Uterus (tissue), 4 donors: ENCODE data around the gene TSPAN13. TPM values are rescaled to one million over a fixed set of nuclear protein-coding genes. Genes with fewer than 3 reads are reported as not detected.
"Not testable (repeated sequence)": the region's sequence is repeated elsewhere in the genome, so short reads cannot be mapped to it uniquely, and the experiment has no call there.

Experiments used
- DNase-seq, 2 donors: peaks; one replicate each; pipeline ENCODE4 v3.0.0-alpha.2; 2019 to 2020
- H3K27ac ChIP-seq, 2 donors: fragments of 200-600 bp; sonication (generic); 1 replicate in 1 of 2; 2 replicates in 1 of 2; pipeline ENCODE4 v1.5.1; 2016 to 2018
- H3K27me3 ChIP-seq, 2 donors: fragments of 200-600 bp; sonication (generic); one replicate each; pipeline ENCODE4 v1.5.1; 2018 to 2019; ENCODE audit warnings: control low read depth in 1 of 2
- H3K36me3 ChIP-seq, 2 donors: fragments of 200-600 bp; sonication (generic); one replicate each; pipeline ENCODE4 v1.5.1; 2019; ENCODE audit warnings: control low read depth in 1 of 2
- H3K4me1 ChIP-seq, 2 donors: fragments of 200-600 bp; sonication (generic); one replicate each; pipeline ENCODE4 v1.5.1; 2018 to 2019; ENCODE audit warnings: control low read depth in 1 of 2
- H3K4me3 ChIP-seq, 2 donors: fragments of 200-600 bp; sonication (generic); 1 replicate in 1 of 2; 2 replicates in 1 of 2; pipeline ENCODE4 v1.5.1; 2018 to 2019; ENCODE audit warnings: mild to moderate bottlenecking in 1 of 2
- H3K9me3 ChIP-seq, 2 donors: fragments of 200-600 bp; sonication (generic); one replicate each; pipeline ENCODE4 v1.5.1; 2019; ENCODE audit warnings: control low read depth in 1 of 2
- POLR2A ChIP-seq, 2 donors: fragments of 450-650 bp; IDR thresholded peaks; one replicate each; pipeline ENCODE4 v1.6.1; 2016; ENCODE audit warnings: antibody characterized with exemption in 2 of 2, mild to moderate bottlenecking in 1 of 2, moderate library complexity in 1 of 2
- intact Hi-C: fragments of 100-400 bp; cut with DNase I; formaldehyde crosslinking; loops from one replicate; pipeline ENCODE4 v1.15.1; 2023; ENCODE audit warnings: low total_unique reads
- total RNA-seq, 4 donors: library from RNA; depleted of rRNA in 3 of 4; stranded (reverse); fragments of >200 nt in 3 of 4; gene quantifications; one replicate each; pipeline versions ENCODE4 v1.1.0 to v1.2.4, GENCODE V29; 2014 to 2023
- TF ChIP-seq, protein P1 (sequence below), 4 experiments: fragments of 200-600 bp in 2 of 4; fragments of 450-650 bp in 2 of 4; sonication (generic) in 2 of 4; IDR thresholded peaks; one replicate each; pipeline ENCODE4 v1.5.1; 2016 to 2019; ENCODE audit warnings: antibody characterized with exemption in 4 of 4, mild to moderate bottlenecking in 2 of 4, moderate library complexity in 1 of 4
- donor health status: DM: yes; HTN: yes; CAD: no.

TSPAN13 gene
- total RNA-seq, 4 donors from 2014 or later: 4.9 to 19.1 (median 13.2) TPM

DNA sequence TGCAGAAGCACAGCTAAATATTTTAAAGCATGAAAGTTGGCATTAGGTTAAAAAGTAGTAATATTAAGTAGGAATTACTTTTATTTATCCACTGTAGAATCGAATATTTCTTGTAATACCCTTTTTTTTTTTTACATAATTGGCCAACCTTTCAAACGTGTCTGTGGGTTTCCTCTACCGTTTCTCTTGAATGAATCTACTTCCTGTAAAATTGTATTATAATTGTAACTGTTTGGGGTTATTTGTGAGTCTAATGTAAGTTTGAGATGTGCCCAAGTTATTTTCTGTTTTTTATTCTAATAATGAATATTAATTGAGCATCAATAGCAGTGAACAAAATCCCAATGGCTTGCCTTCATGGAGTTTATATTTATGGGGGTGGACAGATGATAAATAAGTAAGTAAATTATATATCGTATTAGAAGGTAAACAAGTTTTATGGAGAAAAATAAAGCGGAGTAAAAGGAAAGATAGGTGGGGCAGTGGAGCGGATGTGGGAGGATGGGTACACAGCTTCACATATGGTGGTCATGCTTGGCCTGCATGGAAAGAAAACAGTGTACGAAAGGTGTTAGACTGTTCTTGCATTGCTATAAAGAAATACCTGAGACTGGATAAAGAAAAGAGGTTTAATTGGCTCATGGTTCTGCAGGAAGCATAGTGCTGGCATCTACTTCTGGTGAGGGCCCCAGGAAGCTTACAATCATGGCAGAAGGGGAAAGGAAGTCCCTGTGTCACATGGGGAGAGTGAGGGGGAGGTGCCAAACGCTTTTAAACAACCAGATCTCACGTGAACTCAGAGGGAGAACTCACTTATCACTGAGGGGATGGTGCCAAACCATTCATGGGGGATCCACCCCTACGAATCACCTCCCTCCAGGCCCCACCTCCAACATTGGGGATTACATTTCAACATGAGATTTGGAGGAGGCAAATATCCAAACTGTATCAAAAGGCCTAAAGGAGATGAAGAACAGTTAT lies 5.4 kb downstream of the TSPAN13 start:
- intact Hi-C loops: loop anchor here (5.0 kb wide), 1 partner anchor 1703 kb away; no protein-coding TSS in a partner anchor
- no peaks in the 10 kb centered on the region for H3K36me3 ChIP-seq

DNA sequence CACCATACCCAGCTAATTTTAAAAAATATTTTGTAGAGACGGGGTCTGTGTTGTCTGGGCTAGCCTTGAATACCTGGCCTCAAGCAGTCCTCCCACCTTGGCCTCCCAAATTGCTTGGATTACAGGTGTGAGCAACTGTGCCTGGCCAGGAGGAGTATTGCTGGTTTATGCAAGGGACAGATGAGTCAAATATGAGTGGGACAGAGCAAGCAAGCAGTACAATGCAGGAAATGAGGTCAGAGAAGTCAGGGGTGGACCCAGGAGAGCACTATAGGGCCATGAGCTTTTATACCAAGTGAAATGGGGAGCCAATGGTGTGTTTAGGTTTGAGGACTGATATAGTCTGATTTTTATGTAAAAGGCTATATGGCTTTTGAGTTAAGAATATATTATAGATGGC lies 6.3 kb downstream of the TSPAN13 start:
- no peak for DNase-seq
- intact Hi-C loops: loop anchor here (5.0 kb wide), 1 partner anchor 1702 kb away; no protein-coding TSS in a partner anchor
- TF ChIP-seq, protein P1, sequence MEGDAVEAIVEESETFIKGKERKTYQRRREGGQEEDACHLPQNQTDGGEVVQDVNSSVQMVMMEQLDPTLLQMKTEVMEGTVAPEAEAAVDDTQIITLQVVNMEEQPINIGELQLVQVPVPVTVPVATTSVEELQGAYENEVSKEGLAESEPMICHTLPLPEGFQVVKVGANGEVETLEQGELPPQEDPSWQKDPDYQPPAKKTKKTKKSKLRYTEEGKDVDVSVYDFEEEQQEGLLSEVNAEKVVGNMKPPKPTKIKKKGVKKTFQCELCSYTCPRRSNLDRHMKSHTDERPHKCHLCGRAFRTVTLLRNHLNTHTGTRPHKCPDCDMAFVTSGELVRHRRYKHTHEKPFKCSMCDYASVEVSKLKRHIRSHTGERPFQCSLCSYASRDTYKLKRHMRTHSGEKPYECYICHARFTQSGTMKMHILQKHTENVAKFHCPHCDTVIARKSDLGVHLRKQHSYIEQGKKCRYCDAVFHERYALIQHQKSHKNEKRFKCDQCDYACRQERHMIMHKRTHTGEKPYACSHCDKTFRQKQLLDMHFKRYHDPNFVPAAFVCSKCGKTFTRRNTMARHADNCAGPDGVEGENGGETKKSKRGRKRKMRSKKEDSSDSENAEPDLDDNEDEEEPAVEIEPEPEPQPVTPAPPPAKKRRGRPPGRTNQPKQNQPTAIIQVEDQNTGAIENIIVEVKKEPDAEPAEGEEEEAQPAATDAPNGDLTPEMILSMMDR (IDR thresholded peaks at IDR 0.05): no peak
- no peak for TF ChIP-seq POLR2A (IDR thresholded peaks at IDR 0.05)
- H3K4me1 ChIP-seq: no peaks in the 10 kb centered on the region
- H3K27me3 ChIP-seq: no peaks in the 10 kb centered on the region
- H3K4me3 ChIP-seq: no peak overlapping the region
- no peak overlapping the region for H3K27ac ChIP-seq
- no peaks in the 10 kb centered on the region for H3K9me3 ChIP-seq
- no peaks in the 10 kb centered on the region for H3K36me3 ChIP-seq

More for the DNA sequence above, 5.4 kb downstream of the TSPAN13 start:
- H3K27me3 ChIP-seq: no peaks in the 10 kb centered on the region
- H3K4me3 ChIP-seq: no peak overlapping the region
- no peak overlapping the region for H3K27ac ChIP-seq
- H3K4me1 ChIP-seq: no peaks in the 10 kb centered on the region
- TF ChIP-seq, protein P1 (IDR thresholded peaks at IDR 0.05): no peak
- no peak for TF ChIP-seq POLR2A (IDR thresholded peaks at IDR 0.05)
- no peak for DNase-seq
- H3K9me3 ChIP-seq: no peaks in the 10 kb centered on the region

DNA sequence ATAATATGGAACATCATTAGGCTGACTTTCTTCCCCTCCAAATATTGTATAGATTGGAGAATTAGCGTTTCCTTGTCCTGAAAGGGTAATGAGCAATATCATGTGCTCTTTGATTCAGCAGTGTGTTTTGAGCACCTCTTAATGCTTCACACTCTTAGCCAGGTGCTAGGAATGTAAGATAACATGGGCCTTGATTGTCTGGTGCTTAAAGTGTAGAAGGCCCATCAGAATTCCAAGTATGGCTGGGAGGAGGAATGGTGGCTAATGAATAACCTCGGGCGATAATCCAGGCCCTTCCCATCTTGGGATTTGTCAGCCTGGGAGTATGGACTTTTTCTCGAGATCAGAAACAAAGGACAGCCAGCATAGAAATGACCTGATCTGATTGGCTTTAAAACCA lies 8.6 kb downstream of the TSPAN13 start:
- no peaks in the 10 kb centered on the region for H3K36me3 ChIP-seq
- no peak for TF ChIP-seq POLR2A (IDR thresholded peaks at IDR 0.05)
- TF ChIP-seq, protein P1 (IDR thresholded peaks at IDR 0.05): no peak
- H3K4me1 ChIP-seq: no peaks in the 10 kb centered on the region
- intact Hi-C loops: no loop called here
- H3K27me3 ChIP-seq: no peaks in the 10 kb centered on the region
- H3K4me3 ChIP-seq: no peak overlapping the region
- no peak for DNase-seq
- H3K27ac ChIP-seq: no peak overlapping the region
- H3K9me3 ChIP-seq: no peaks in the 10 kb centered on the region

DNA sequence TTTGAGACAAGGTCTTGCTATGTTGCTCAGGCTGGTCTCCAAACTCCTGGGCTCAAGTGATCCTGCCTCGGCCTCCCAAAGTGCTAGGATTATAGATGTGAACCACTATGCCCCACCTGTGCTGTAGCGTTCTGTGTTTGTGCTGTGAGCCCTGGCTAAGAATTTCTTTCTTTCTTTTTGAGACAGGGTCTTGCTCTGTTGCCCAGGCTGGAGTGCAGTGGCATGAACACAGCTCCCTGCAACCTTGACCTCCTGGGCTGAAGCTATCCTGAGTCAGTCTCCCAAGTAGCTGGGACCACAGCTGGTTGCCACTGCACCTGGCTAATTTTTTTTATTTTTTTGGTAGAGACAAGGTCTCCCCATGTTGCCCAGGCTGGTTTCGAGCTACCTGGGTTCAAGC lies 11.4 kb downstream of the TSPAN13 start:
- Histone ChIP-seq H3K9me3 (no peaks in the 10 kb centered on the region), H3K4me3 (no peak overlapping the region), H3K36me3 (no peaks in the 10 kb centered on the region), H3K27me3 (no peaks in the 10 kb centered on the region), H3K27ac (peak overlapping the region; percentile 24 to 33), H3K4me1 (no peaks in the 10 kb centered on the region)
- intact Hi-C loops: no loop called here
- TF ChIP-seq, protein P1 (IDR thresholded peaks at IDR 0.05): no peak
- no peak for TF ChIP-seq POLR2A (IDR thresholded peaks at IDR 0.05)
- DNase-seq: no peak

DNA sequence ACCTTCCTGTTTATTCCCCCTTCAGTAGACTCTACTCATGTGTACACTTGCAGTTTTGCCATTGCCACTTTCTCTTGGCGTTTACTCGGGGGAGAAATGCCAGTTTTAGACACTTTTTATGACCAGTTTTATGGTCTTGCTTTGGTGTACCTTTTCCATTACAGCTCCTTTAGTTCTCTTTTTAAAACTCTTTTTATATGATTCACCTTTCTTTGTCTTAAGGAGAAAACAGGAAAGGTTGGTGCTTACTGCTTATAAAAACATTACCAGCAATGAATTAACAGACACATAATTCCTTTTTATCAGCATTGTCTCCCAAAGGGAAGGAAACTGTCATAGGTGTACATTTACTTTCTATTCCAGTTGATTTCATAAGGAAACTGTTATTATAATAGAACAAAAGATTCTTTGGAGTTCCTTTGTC lies 11.9 kb downstream of the TSPAN13 start:
- Histone ChIP-seq H3K9me3 (no peaks in the 10 kb centered on the region), H3K27me3 (no peaks in the 10 kb centered on the region), H3K27ac (peak overlapping the region; percentile 33 to 52), H3K4me3 (no peak overlapping the region), H3K4me1 (no peaks in the 10 kb centered on the region), H3K36me3 (no peaks in the 10 kb centered on the region)
- DNase-seq: no peak
- intact Hi-C loops: no loop called here
- TF ChIP-seq POLR2A (IDR thresholded peaks at IDR 0.05): no peak
- TF ChIP-seq, protein P1 (IDR thresholded peaks at IDR 0.05): no peak

DNA sequence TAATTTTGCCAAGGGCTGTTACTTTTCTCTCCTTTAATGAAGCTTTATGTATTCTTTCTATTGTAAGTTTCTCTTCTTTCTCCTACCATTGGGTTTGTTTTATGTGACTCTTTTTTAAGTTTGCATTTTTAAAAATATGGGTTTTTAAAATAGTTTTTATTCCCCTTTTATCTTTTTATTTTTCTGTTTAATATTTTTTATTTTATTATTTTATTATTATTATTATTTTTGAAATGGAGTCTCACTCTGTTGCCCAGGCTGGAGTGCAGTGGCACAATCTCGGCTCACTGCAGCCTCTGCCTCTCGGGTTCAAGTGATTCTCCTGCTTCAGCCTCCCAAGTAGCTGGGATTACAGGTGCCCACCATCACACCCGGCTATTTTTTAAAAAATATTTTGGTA lies 16.4 kb downstream of the TSPAN13 start:
- H3K36me3 ChIP-seq, H3K4me3 ChIP-seq, H3K27ac ChIP-seq, DNase-seq, H3K27me3 ChIP-seq, intact Hi-C loops, H3K4me1 ChIP-seq, H3K9me3 ChIP-seq: not testable (repeated sequence)
